A549 treated with dexamethasone at 1 μM for 4 hours (cell line): ENCODE data around the gene IL1RL1. TPM values are rescaled to one million over a fixed set of nuclear protein-coding genes. Genes with fewer than 3 reads are reported as not detected.

Experiments
- total RNA-seq: library from RNA; stranded (reverse); fragments of 200-300 nt; extraction: Qiagen RNA extraction; gene quantifications from 5 replicates; pipeline ENCODE4 v1.2.3, GENCODE V29; 2022

IL1RL1 gene
- 0.64 to 1.6 TPM (median 1.2 TPM) in 5 replicates for total RNA-seq

GRCh38 chr2:102310964-102311640 is at the start of gene IL1RL1:
TSS of gene IL1RL1 (plus strand) at chr2:102311563. CDS start at chr2:102338265, 26,702 bp downstream.

GRCh38 chr2:102355526-102356380 is 44.4 kb downstream of the IL1RL1 start, which contains the start of gene IL18R1:
TSS of gene IL18R1 (plus strand) at chr2:102355796. CDS start at chr2:102362661, 6,865 bp downstream.

Other genes with a start within 250 kb of the IL1RL1 start
- 37.3 to 57.0 TPM (median 46.4 TPM) in 5 replicates for gene IL1R1, start 168.8 kb upstream of the IL1RL1 start, total RNA-seq
- 0.04 to 0.08 TPM (median 0.06 TPM) in 3 of 5 replicates, not detected in the others for gene IL1RL2, start 124.5 kb upstream of the IL1RL1 start, total RNA-seq
- gene IL18R1, start 44.2 kb downstream of the IL1RL1 start, total RNA-seq = 1.1 to 1.4 TPM (median 1.2 TPM) in 5 replicates
- 0.06 to 0.14 TPM (median 0.12 TPM) in 3 of 5 replicates, not detected in the others for gene IL18RAP, start 111.6 kb downstream of the IL1RL1 start, total RNA-seq
- gene SLC9A4, start 161.7 kb downstream of the IL1RL1 start, total RNA-seq = not detected in 5 replicates